ENCODE data around the gene SH3PXD2A.

- TF ChIP-seq CTCF (IDR thresholded peaks at IDR 0.05 in 2 of 3, conservative IDR thresholded peaks at IDR 0.05 in 1 of 3; ENCODE audit: control insufficient read depth in 2 of 3, extremely low read depth in 1 of 3, insufficient read depth in 1 of 3, low read depth in 3 of 3, low read length in 3 of 3) (no peak), BACH1 (IDR thresholded peaks at IDR 0.05; ENCODE audit: borderline replicate concordance) (no peak), RAD51 (IDR thresholded peaks at IDR 0.05) (no peak), ZBTB40 (IDR thresholded peaks at IDR 0.05; ENCODE audit: borderline replicate concordance) (no peak), TBL1XR1 (IDR thresholded peaks at IDR 0.05; ENCODE audit: low read depth, low read length) (no peak), POLR2A (IDR thresholded peaks at IDR 0.05; ENCODE audit: low read depth, low read length) (no peak), E2F4 (IDR thresholded peaks at IDR 0.05; ENCODE audit: low read depth, low read length) (no peak), E4F1 (IDR thresholded peaks at IDR 0.05; ENCODE audit: borderline replicate concordance, partially characterized antibody) (no peak), RELA (IDR thresholded peaks at IDR 0.05; ENCODE audit: borderline replicate concordance, partially characterized antibody) (no peak), EZH2 (IDR thresholded peaks at IDR 0.05; ENCODE audit: borderline replicate concordance, control insufficient read depth, low read depth, low read length) (no peak), CREM (IDR thresholded peaks at IDR 0.05; ENCODE audit: low read depth) (no peak)
These were observed 159.3 kb downstream of the SH3PXD2A start for GRCh38 chr10:103696094-103696410.

Data from GM12878 (cell line).